NCI-H524 treated with DMSO at 0.1 percent for 48 hours (cell line): ENCODE data around the gene POTEM.
"Not testable (repeated sequence)": the region's sequence is repeated elsewhere in the genome, so short reads cannot be mapped to it uniquely, and the experiment has no call there.

Source experiments
- DNase-seq: peaks from one replicate; lab custom pipeline; 2025; lab: John Stamatoyannopoulos, UW

The POTEM gene

GRCh38 chr14:19038060-19038664, 70.9 kb downstream of the POTEM start:
- not testable (repeated sequence) for DNase-seq

- not testable (repeated sequence) for DNase-seq
These were observed 71.6 kb downstream of the POTEM start for GRCh38 chr14:19038785-19039184.

GRCh38 chr14:19043384-19043783, 76.2 kb downstream of the POTEM start:
- not testable (repeated sequence) for DNase-seq
